HEK293 (cell line): ENCODE results near the gene TAS1R3.

Experiments
- CTCF ChIP-seq: fragments of 450-650 bp; formaldehyde crosslinking; IDR thresholded peaks from 2 replicates; pipeline ENCODE4 v1.5.1; 2016; ENCODE audit warnings: missing biosample characterization, missing genetic modification characterization
- MYNN ChIP-seq: fragments of 450-650 bp; formaldehyde crosslinking; IDR thresholded peaks from 2 replicates; pipeline ENCODE4 v1.5.1; 2016; ENCODE audit warnings: missing biosample characterization, missing genetic modification characterization, borderline replicate concordance
- OVOL3 ChIP-seq: fragments of 450-650 bp; formaldehyde crosslinking; IDR thresholded peaks from 2 replicates; pipeline ENCODE4 v1.5.1; 2016; ENCODE audit warnings: missing biosample characterization, missing genetic modification characterization
- PBX3 ChIP-seq: sonication (generic); formaldehyde crosslinking; IDR thresholded peaks from 2 replicates; pipeline ENCODE4 v1.8.1; 2022; ENCODE audit warnings: mild to moderate bottlenecking, moderate library complexity, missing genetic modification reagents
- PRDM1 ChIP-seq: fragments of 450-650 bp; formaldehyde crosslinking; IDR thresholded peaks from 2 replicates; pipeline ENCODE4; 2016; ENCODE audit warnings: missing biosample characterization, missing genetic modification characterization
- SCRT2 ChIP-seq: fragments of 450-650 bp; formaldehyde crosslinking; IDR thresholded peaks from 2 replicates; pipeline ENCODE4 v1.5.1; 2016; ENCODE audit warnings: missing biosample characterization, missing genetic modification characterization
- SETDB1 ChIP-seq: IDR thresholded peaks from one replicate; pipeline ENCODE4 v1.6.1; 2017; ENCODE audit warnings: mild to moderate bottlenecking, low read length, moderate library complexity, mixed read lengths; ENCODE audit not compliant: insufficient read length
- ZBTB11 ChIP-seq: fragments of 450-650 bp; formaldehyde crosslinking; conservative IDR thresholded peaks from 2 replicates; pipeline ENCODE4 v1.5.1; 2016; ENCODE audit warnings: low read depth, missing biosample characterization, missing genetic modification characterization
- ZNF132 ChIP-seq: fragments of 450-650 bp; formaldehyde crosslinking; IDR thresholded peaks from 2 replicates; pipeline ENCODE4 v1.5.1; 2017; ENCODE audit warnings: missing biosample characterization, missing genetic modification characterization, borderline replicate concordance
- ZNF138 ChIP-seq: fragments of 450-650 bp; formaldehyde crosslinking; IDR thresholded peaks from 2 replicates; pipeline ENCODE4 v1.5.1; 2016; ENCODE audit warnings: missing biosample characterization, missing genetic modification characterization, borderline replicate concordance
- ZNF148 ChIP-seq: fragments of 450-650 bp; formaldehyde crosslinking; IDR thresholded peaks from 2 replicates; pipeline ENCODE4 v1.5.0; 2017; ENCODE audit warnings: missing biosample characterization, missing genetic modification characterization, borderline replicate concordance
- ZNF169 ChIP-seq: fragments of 450-650 bp; formaldehyde crosslinking; IDR thresholded peaks from 2 replicates; pipeline ENCODE4 v1.5.1; 2016; ENCODE audit warnings: missing biosample characterization, missing genetic modification characterization
- ZNF19 ChIP-seq: fragments of 450-650 bp; formaldehyde crosslinking; IDR thresholded peaks from 2 replicates; pipeline ENCODE4; 2016; ENCODE audit warnings: missing biosample characterization, missing genetic modification characterization, low read depth
- ZNF214 ChIP-seq: fragments of 450-650 bp; formaldehyde crosslinking; IDR thresholded peaks from 2 replicates; pipeline ENCODE4 v1.5.1; 2017; ENCODE audit warnings: missing biosample characterization, mild to moderate bottlenecking, missing genetic modification characterization, borderline replicate concordance
- ZNF223 ChIP-seq: fragments of 450-650 bp; formaldehyde crosslinking; IDR thresholded peaks from 2 replicates; pipeline ENCODE4 v1.5.1; 2016; ENCODE audit warnings: missing biosample characterization, missing genetic modification characterization
- ZNF239 ChIP-seq: fragments of 450-650 bp; formaldehyde crosslinking; IDR thresholded peaks from 2 replicates; pipeline ENCODE4 v1.5.1; 2016; ENCODE audit warnings: missing biosample characterization, missing genetic modification characterization
- ZNF24 ChIP-seq: fragments of 450-650 bp; formaldehyde crosslinking; IDR thresholded peaks from 2 replicates; pipeline ENCODE4 v1.5.1; 2016; ENCODE audit warnings: missing biosample characterization, missing genetic modification characterization
- ZNF366 ChIP-seq: fragments of 450-650 bp; formaldehyde crosslinking; conservative IDR thresholded peaks from 2 replicates; pipeline ENCODE4 v1.5.1; 2016; ENCODE audit warnings: missing biosample characterization, missing genetic modification characterization
- ZNF394 ChIP-seq: fragments of 450-650 bp; formaldehyde crosslinking; IDR thresholded peaks from 2 replicates; pipeline ENCODE4 v1.5.1; 2016; ENCODE audit warnings: missing biosample characterization, missing genetic modification characterization, mild to moderate bottlenecking, moderate library complexity, borderline replicate concordance
- ZNF510 ChIP-seq: fragments of 450-650 bp; formaldehyde crosslinking; IDR thresholded peaks from 2 replicates; pipeline ENCODE4 v1.5.1; 2018; ENCODE audit warnings: mild to moderate bottlenecking, missing genetic modification characterization, missing biosample characterization; ENCODE audit not compliant: insufficient replicate concordance
- ZNF548 ChIP-seq: fragments of 450-650 bp; formaldehyde crosslinking; IDR thresholded peaks from 2 replicates; pipeline ENCODE4 v1.5.1; 2016; ENCODE audit warnings: missing biosample characterization, missing genetic modification characterization
- ZNF610 ChIP-seq: fragments of 450-650 bp; formaldehyde crosslinking; IDR thresholded peaks from 2 replicates; pipeline ENCODE4 v1.5.1; 2016; ENCODE audit warnings: missing biosample characterization, missing genetic modification characterization, borderline replicate concordance
- ZNF645 ChIP-seq: fragments of 450-650 bp; formaldehyde crosslinking; IDR thresholded peaks from 2 replicates; pipeline ENCODE4; 2016; ENCODE audit warnings: missing biosample characterization, missing genetic modification characterization
- ZNF658 ChIP-seq: fragments of 450-650 bp; formaldehyde crosslinking; IDR thresholded peaks from 2 replicates; pipeline ENCODE4; 2016; ENCODE audit warnings: missing biosample characterization, missing genetic modification characterization
- ZNF76 ChIP-seq: fragments of 450-650 bp; formaldehyde crosslinking; IDR thresholded peaks from 2 replicates; pipeline ENCODE4; 2016; ENCODE audit warnings: low read depth, missing biosample characterization, missing genetic modification characterization, borderline replicate concordance
- ZNF830 ChIP-seq: fragments of 450-650 bp; IDR thresholded peaks from 2 replicates; pipeline ENCODE4 v1.5.0; 2018; ENCODE audit warnings: missing biosample characterization, missing genetic modification characterization, low read depth, mild to moderate bottlenecking, moderate library complexity
- ZSCAN18 ChIP-seq: fragments of 450-650 bp; formaldehyde crosslinking; IDR thresholded peaks from 2 replicates; pipeline ENCODE4 v1.5.1; 2016; ENCODE audit warnings: missing biosample characterization, missing genetic modification characterization

Gene TAS1R3

GRCh38 chr1:1307923-1308755, 22.9 kb upstream of the TAS1R3 start, which contains the start of the genes ACAP3 and PUSL1 (continued):
- TF ChIP-seq ZNF645 (tag by site-specific recombination) = 0 out of 2 replicates have a peak, but pooled peaks have one; percentile 63
- TF ChIP-seq SETDB1 = no peak
- TF ChIP-seq PBX3 (CRISPR knock-in tag) = no peak
- TF ChIP-seq ZNF510 = no peak
- TF ChIP-seq PRDM1 (tag by site-specific recombination) = no peak
- TF ChIP-seq ZNF132 (tag by site-specific recombination) = no peak
- no peak for TF ChIP-seq ZNF214 (tag by site-specific recombination)
- no peak for TF ChIP-seq SCRT2 (tag by site-specific recombination)
- TF ChIP-seq ZNF76 (tag by site-specific recombination) = no peak; the same call in 1 of the 2 replicates
- TF ChIP-seq ZNF24 (tag by site-specific recombination) = peak; percentile 100
- TF ChIP-seq MYNN = no peak; the same call in 1 of the 2 replicates
- TF ChIP-seq OVOL3 = no peak
- peak; percentile 95 for TF ChIP-seq ZNF366
- peak; percentile 61; the same call in 1 of the 2 replicates for TF ChIP-seq ZBTB11 (tag by site-specific recombination)
- TF ChIP-seq ZNF658 (tag by site-specific recombination) = no peak
- peak; percentile 47; the same call in 1 of the 2 replicates for TF ChIP-seq CTCF
- TF ChIP-seq ZNF169 (tag by site-specific recombination) = no peak
- no peak for TF ChIP-seq ZNF138 (tag by site-specific recombination)
- TF ChIP-seq ZNF548 = no peak
- no peak; the same call in 1 of the 2 replicates for TF ChIP-seq ZNF394
- TF ChIP-seq ZNF148 = no peak
- TF ChIP-seq ZNF610 (tag by site-specific recombination) = peak; percentile 67
- no peak for TF ChIP-seq ZNF19 (tag by site-specific recombination)
- TF ChIP-seq ZNF830 = no peak
- TF ChIP-seq ZSCAN18 = peak; percentile 82; the same call in 1 of the 2 replicates
- no peak for TF ChIP-seq ZNF223 (tag by site-specific recombination)
- no peak for TF ChIP-seq ZNF239 (tag by site-specific recombination)
